Epithelial cell of proximal tubule (primary cell): ENCODE measurements around the gene LARGE1. TPM values are rescaled to one million over a fixed set of nuclear protein-coding genes. Genes with fewer than 3 reads are reported as not detected.

Experiments used
- DNase-seq: peaks from one replicate; pipeline ENCODE4 v3.0.0-alpha.2; 2011; ENCODE audit warnings: low read depth
- H3K4me3 ChIP-seq: 2 replicates; pipeline ENCODE4 v1.5.1; 2011; ENCODE audit warnings: low read depth, mild to moderate bottlenecking, low read length
- total RNA-seq: library from RNA; depleted of rRNA; stranded (reverse); fragments of >200 nt; gene quantifications from 2 replicates; pipeline ENCODE4 v1.2.3, GENCODE V29; 2015
- TF ChIP-seq, protein P1 (sequence below): conservative IDR thresholded peaks from 2 replicates; pipeline ENCODE4 v1.5.1; 2012; ENCODE audit warnings: low read depth, mild to moderate bottlenecking, low read length

LARGE1 gene
- total RNA-seq, 1 donor from 2014 or later, result 18.3 TPM

DNA sequence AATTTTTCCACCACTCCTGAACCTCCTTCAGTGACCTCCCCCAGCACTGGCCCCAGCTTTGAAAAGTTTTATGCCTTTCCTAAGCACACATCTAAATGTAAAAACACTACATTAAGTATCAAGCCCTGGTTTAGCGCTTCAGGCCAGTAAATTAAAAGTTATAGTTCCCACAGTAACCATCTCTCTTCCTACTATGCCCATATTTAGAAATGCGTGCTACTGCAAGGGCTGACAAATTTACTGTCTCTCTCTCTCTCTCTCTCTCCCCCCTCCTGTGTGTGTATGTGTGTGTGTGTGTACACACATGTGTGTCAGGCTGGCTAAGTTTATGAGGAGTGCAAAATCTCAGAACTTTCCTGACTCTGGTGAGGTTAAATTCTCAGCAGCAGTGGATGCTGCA, 231.4 kb downstream of the LARGE1 start:
- DNase-seq, result no peak
- H3K4me3 ChIP-seq, result no peak overlapping the region
- TF ChIP-seq, protein P1, sequence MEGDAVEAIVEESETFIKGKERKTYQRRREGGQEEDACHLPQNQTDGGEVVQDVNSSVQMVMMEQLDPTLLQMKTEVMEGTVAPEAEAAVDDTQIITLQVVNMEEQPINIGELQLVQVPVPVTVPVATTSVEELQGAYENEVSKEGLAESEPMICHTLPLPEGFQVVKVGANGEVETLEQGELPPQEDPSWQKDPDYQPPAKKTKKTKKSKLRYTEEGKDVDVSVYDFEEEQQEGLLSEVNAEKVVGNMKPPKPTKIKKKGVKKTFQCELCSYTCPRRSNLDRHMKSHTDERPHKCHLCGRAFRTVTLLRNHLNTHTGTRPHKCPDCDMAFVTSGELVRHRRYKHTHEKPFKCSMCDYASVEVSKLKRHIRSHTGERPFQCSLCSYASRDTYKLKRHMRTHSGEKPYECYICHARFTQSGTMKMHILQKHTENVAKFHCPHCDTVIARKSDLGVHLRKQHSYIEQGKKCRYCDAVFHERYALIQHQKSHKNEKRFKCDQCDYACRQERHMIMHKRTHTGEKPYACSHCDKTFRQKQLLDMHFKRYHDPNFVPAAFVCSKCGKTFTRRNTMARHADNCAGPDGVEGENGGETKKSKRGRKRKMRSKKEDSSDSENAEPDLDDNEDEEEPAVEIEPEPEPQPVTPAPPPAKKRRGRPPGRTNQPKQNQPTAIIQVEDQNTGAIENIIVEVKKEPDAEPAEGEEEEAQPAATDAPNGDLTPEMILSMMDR, result no peak

DNA sequence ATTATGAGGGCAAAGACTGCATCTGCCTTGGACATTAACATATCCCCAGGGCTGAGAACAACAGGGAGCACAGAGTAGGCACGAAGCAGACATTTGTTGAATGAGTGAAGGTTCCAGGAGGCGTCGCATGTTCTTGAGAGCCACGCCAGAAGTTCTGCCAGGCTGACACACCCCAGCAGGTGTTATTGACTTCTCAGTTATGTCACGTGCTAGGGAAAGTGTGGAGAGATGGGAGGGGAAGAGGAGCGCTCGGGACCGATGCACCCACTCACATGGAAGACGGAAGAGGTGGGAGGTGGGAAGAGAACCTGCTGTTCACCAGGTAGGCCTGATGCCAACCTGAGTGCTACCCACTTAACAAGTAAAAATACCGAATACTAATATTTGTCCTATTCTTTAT, 232.8 kb downstream of the LARGE1 start:
- TF ChIP-seq, protein P1, result no peak
- no peak for DNase-seq
- no peak overlapping the region for H3K4me3 ChIP-seq

DNA sequence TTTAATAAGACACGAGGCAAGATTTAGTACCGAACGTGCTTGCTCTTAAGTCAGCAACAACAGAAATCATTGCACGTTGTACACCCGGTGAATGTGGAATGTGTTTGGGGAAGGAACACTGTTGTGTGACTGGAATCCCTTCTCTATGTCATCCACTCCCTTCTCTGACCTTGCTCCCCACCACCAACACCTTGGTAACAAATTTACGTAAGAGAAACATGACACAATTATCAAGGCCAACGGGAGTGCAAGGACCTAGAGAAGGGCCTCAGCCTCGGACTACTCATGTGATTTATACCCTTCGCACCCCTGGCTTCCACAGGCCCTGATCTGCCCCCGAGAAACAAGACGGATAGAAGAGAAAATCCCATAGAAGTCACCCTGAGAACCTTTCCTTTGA, 236.2 kb downstream of the LARGE1 start:
- TF ChIP-seq, protein P1, result no peak
- DNase-seq, result no peak
- H3K4me3 ChIP-seq, result no peak overlapping the region

DNA sequence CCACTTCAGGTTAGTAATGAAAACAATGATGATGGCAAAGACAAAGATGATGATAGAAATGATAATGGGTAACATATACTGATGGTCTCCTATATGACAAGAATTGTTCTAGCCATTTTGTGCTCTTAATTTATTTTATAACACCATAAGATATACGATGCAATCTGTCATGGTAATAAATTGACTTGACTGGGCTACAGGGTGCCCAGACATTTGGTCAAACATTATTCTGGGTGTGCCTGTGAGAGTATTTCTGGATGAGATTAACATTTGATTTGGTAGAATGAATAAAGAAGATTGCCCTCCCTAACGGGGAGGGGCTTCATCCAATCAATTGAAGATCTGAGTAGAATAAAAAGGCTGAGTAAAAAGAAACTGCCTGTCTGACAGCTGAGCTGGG, 237.3 kb downstream of the LARGE1 start:
- no peak overlapping the region for H3K4me3 ChIP-seq
- TF ChIP-seq, protein P1, result no peak

DNA sequence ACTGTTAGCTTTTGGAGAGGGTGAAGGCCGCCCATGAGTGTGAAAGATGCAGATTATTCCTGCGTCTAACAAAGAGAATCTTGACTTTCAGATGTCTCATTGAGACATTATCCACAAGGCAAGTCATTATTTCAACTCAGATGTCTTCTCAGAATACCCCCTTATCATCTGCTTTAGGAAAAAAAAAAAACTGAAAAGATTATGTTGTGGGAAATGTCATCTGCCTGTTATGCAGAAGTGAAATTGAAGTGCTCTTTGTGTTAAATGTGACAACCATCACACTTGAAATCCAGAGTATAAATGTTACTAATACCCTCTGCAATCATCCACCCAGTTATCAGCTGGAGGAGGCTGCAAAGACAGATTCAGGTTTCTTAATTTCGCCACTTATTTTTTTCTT, 239.6 kb downstream of the LARGE1 start:
- no peak overlapping the region for H3K4me3 ChIP-seq
- DNase-seq, result no peak
- TF ChIP-seq, protein P1, result no peak

More for the DNA sequence above, 237.3 kb downstream of the LARGE1 start:
- no peak for DNase-seq

DNA sequence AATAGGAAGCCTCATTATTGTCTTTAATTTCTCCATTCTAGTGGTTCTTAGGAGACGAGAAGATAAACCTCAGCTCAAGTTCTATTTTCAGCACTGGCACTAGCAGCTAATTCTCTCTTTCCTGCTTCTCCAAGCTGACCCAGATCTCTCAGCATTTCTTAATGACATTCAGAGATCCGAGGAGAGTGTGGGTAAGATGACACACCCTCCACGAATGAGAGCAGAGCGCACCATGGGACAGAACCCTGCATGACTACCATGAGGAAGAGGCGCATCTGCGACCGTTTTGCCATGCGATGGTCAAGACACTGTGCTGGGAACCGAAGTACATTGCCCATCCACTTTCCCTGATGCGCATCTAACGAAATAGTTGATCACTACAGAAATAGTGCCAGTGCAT, 241.8 kb downstream of the LARGE1 start:
- TF ChIP-seq, protein P1, result no peak
- H3K4me3 ChIP-seq, result no peak overlapping the region
- no peak for DNase-seq

DNA sequence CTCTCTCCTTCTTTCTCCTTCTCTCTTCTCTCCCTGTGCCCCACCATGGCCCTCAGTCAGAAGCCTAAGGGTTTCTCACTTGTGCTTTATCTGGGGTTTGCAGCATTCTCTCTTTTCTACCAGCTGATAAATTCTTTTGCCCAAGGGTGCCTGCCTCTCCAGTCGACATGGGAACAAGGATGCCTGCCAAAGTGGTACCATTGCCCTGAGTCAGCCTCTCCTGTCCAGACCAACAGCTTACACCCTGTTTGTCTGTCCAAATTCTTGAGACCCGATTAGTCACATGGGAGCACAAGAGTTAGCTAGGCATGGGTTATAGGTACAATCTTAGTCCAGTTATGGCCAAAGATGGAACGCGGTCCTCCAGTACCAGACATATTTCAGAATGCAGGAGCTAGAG, 242.7 kb downstream of the LARGE1 start:
- no peak for DNase-seq
- TF ChIP-seq, protein P1, result no peak
- H3K4me3 ChIP-seq, result no peak overlapping the region
